K562 (cell line): ENCODE results near the gene COQ4. TPM values are rescaled to one million over a fixed set of nuclear protein-coding genes. Genes with fewer than 3 reads are reported as not detected.

Experiments
- ATAC-seq: fragments of 200-7000 bp; cut with Tn5 transposase; 3 replicates; pipeline ENCODE4 v1.9.1; 2020; ENCODE audit warnings: moderate library complexity
- BruUV-seq: library from RNA; stranded (reverse); fragments of 400-500 nt; replicated peaks from 2 replicates; lab custom pipeline; 2021; lab: Mats Ljungman, UMichigan
- CTCF ChIA-PET: fragments of 300-600 bp; formaldehyde crosslinking; extraction: SDS; loops from one replicate; lab custom pipeline; 2021; ENCODE audit warnings: low intra/inter-chr PET ratio; lab: Yijun Ruan, JAX
- POLR2A ChIA-PET: fragments of 300-600, 350-650 bp; sonication (Branson Sonifier 250); formaldehyde crosslinking; extraction: SDS; loops from one replicate; lab custom pipeline; 2021; ENCODE audit warnings: antibody characterized with exemption, inconsistent platforms; lab: Yijun Ruan, JAX
- DNase-seq, 4 experiments: peaks; one replicate each; pipeline versions ENCODE4 v3.0.0 to v3.0.0-alpha.2; 2011 to 2018; ENCODE audit warnings: low spot score in 3 of 4, mixed read lengths in 3 of 4; ENCODE audit errors: extremely low read depth in 1 of 4
- FAIRE-seq: peaks from 2 replicates; lab custom pipeline; 2011; peaks lifted over from hg19 to GRCh38; lab: Jason Lieb, UNC
- H2AFZ ChIP-seq: 2 replicates; pipeline ENCODE4 v1.6.0; 2011; ENCODE audit warnings: low read depth, low read length, control low read depth, inconsistent platforms
- H3K27ac ChIP-seq: fragments of 200-600 bp; 3 replicates; pipeline ENCODE4 v1.8.0; 2011; ENCODE audit warnings: low read depth, mild to moderate bottlenecking, control low read depth, inconsistent platforms, low read length, moderate library complexity, mixed read lengths; ENCODE audit errors: extremely low read depth
- H3K27me3 ChIP-seq, 2 experiments: fragments of 300-600 bp in 1 of 2; 2 replicates in 1 of 2; 3 replicates in 1 of 2; pipeline versions ENCODE4 v1.6.0 to v1.8.0; 2011; ENCODE audit warnings: inconsistent platforms in 2 of 2, low read length in 2 of 2, mild to moderate bottlenecking in 1 of 2, mixed read lengths in 1 of 2, moderate library complexity in 1 of 2; ENCODE audit not compliant: control insufficient read depth in 2 of 2, insufficient read depth in 2 of 2
- H3K36me3 ChIP-seq: fragments of 300-600 bp; 3 replicates; pipeline ENCODE4 v1.8.0; 2011; ENCODE audit warnings: mild to moderate bottlenecking, low read length, inconsistent platforms; ENCODE audit not compliant: control insufficient read depth, insufficient read depth
- H3K4me1 ChIP-seq, 2 experiments: fragments of 200-600 bp in 1 of 2; replicated peaks in 1 of 2; 2 replicates in 1 of 2; 3 replicates in 1 of 2; pipeline versions ENCODE4 v1.5.1 to v1.8.0; 2011; ENCODE audit warnings: inconsistent platforms in 2 of 2, low read length in 2 of 2, mild to moderate bottlenecking in 1 of 2, mixed read lengths in 1 of 2, moderate library complexity in 1 of 2; ENCODE audit not compliant: control insufficient read depth in 2 of 2, insufficient read depth in 2 of 2
- H3K4me2 ChIP-seq: 2 replicates; pipeline ENCODE4 v1.6.1; 2011; ENCODE audit warnings: low read length, control low read depth, inconsistent platforms, mixed read lengths; ENCODE audit not compliant: insufficient read depth
- H3K4me3 ChIP-seq: fragments of 200-600 bp; sonication (generic), shearing (Covaris generic); 2 replicates; pipeline ENCODE4 v1.5.1; 2016; ENCODE audit warnings: control low read depth, inconsistent platforms
- H3K79me2 ChIP-seq: fragments of 200-600 bp; 3 replicates; pipeline ENCODE4 v1.8.0; 2011; ENCODE audit warnings: low read length, inconsistent platforms; ENCODE audit not compliant: control insufficient read depth, insufficient read depth
- H3K9ac ChIP-seq, 2 experiments: 2 replicates each; pipeline versions ENCODE4 v1.6.0 to v1.6.1; 2011; ENCODE audit warnings: low read depth in 2 of 2, low read length in 2 of 2, control low read depth in 1 of 2, inconsistent platforms in 1 of 2, mild to moderate bottlenecking in 1 of 2, mixed read lengths in 1 of 2; ENCODE audit not compliant: insufficient read depth in 1 of 2
- H3K9me1 ChIP-seq: one replicate; pipeline ENCODE4 v1.6.0; 2011; ENCODE audit warnings: inconsistent platforms, mild to moderate bottlenecking, low read length, moderate library complexity; ENCODE audit not compliant: control insufficient read depth, insufficient read depth
- H3K9me3 ChIP-seq: replicated peaks from 2 replicates; pipeline ENCODE4 v1.5.1; 2011; ENCODE audit warnings: low read depth, low read length, inconsistent platforms; ENCODE audit not compliant: control insufficient read depth, insufficient read depth
- H4K20me1 ChIP-seq: replicated peaks from 2 replicates; pipeline ENCODE4 v1.6.1; 2011; ENCODE audit warnings: low read length, inconsistent platforms, mixed read lengths; ENCODE audit not compliant: control insufficient read depth, insufficient read depth
- CC2D1A ChIP-seq: fragments of 450-650 bp; IDR thresholded peaks from 2 replicates; pipeline ENCODE4 v1.6.1; 2017; ENCODE audit warnings: mild to moderate bottlenecking
- CHD2 ChIP-seq: IDR thresholded peaks from 2 replicates; pipeline ENCODE4 v1.6.1; 2011; ENCODE audit warnings: low read depth, low read length
- E2F4 ChIP-seq: sonication (generic); formaldehyde crosslinking; IDR thresholded peaks from 2 replicates; pipeline ENCODE4 v1.8.0; 2022; ENCODE audit warnings: mild to moderate bottlenecking, low read depth, missing genetic modification reagents
- EP300 ChIP-seq: IDR thresholded peaks from 2 replicates; pipeline ENCODE4 v1.6.1; 2012; ENCODE audit warnings: low read length, improper control_type of control experiment
- FOXA3 ChIP-seq, 2 experiments: fragments of 450-650 bp in 1 of 2; sonication (generic) in 1 of 2; formaldehyde crosslinking; IDR thresholded peaks in 1 of 2; conservative IDR thresholded peaks in 1 of 2; 2 replicates each; pipeline versions ENCODE4 v1.4.0 to v1.8.0; 2020 to 2022; ENCODE audit warnings: mild to moderate bottlenecking in 2 of 2, missing genetic modification reagents in 1 of 2
- HOMEZ ChIP-seq: fragments of 250-450 bp; sonication (Bioruptor Pico); IDR thresholded peaks from 2 replicates; pipeline ENCODE4 v1.4.0; 2020; ENCODE audit warnings: mild to moderate bottlenecking, moderate library complexity
- MEF2A ChIP-seq: IDR thresholded peaks from 2 replicates; pipeline ENCODE4 v1.6.1; 2011; ENCODE audit warnings: low read depth, mild to moderate bottlenecking, low read length, moderate library complexity; ENCODE audit not compliant: control insufficient read depth
- NCOA4 ChIP-seq: fragments of 450-650 bp; IDR thresholded peaks from 2 replicates; pipeline ENCODE4 v1.6.1; 2018; ENCODE audit warnings: mild to moderate bottlenecking; ENCODE audit not compliant: partially characterized antibody
- NFRKB ChIP-seq: fragments of 450-650 bp; IDR thresholded peaks from 2 replicates; pipeline ENCODE4 v1.6.1; 2016; ENCODE audit warnings: low read depth
- SUPT5H ChIP-seq: fragments of 450-650 bp; IDR thresholded peaks from 2 replicates; pipeline ENCODE4 v1.6.1; 2016
- TAF7 ChIP-seq: fragments of 450-650 bp; IDR thresholded peaks from 2 replicates; pipeline ENCODE4 v1.6.1; 2016; ENCODE audit warnings: missing genetic modification characterization, missing compliant biosample characterization
- XRCC5 ChIP-seq: fragments of 200-400 bp; formaldehyde crosslinking; IDR thresholded peaks from 2 replicates; pipeline ENCODE4 v1.6.1; 2017; ENCODE audit warnings: low read depth, mild to moderate bottlenecking, low read length
- ZNF311 ChIP-seq: fragments of 250-450 bp; sonication (Bioruptor Pico); IDR thresholded peaks from 2 replicates; pipeline ENCODE4 v1.4.0; 2020; ENCODE audit warnings: mild to moderate bottlenecking, moderate library complexity
- ZNF384 ChIP-seq: IDR thresholded peaks from 2 replicates; pipeline ENCODE4 v1.6.1; 2012; ENCODE audit warnings: low read depth, low read length, improper control_type of control experiment
- WGBS: fragments of 100-300 bp; shearing (Covaris generic); methylation state at CpG from one replicate; pipeline ENCODE4 v1.1.6; 2016; ENCODE audit warnings: low coverage, mixed read lengths; ENCODE audit not compliant: insufficient coverage; ENCODE audit errors: missing lambda C conversion rate; 5-methylcytosine and 5-hydroxymethylcytosine counted together
- in situ Hi-C: fragments of 300-500 bp; cut with MboI; formaldehyde crosslinking; loops from 4 replicates; pipeline ENCODE4 v1.15.0; 2018; ENCODE audit warnings: inconsistent platforms, mixed read lengths
- intact Hi-C: fragments of 100-400 bp; cut with micrococcal nuclease; formaldehyde crosslinking; loops from 2 replicates; pipeline ENCODE4 v1.14.2; 2022
- polyA plus RNA-seq, 8 experiments: library from polyadenylated mRNA; depleted of rRNA in 4 of 8; stranded (reverse) in 5 of 8; unstranded in 3 of 8; fragments of >200 nt; fragmentation: Nextera tagmentation in 2 of 8; fragmentation: Illumina TruSeq in 1 of 8; extraction: Ambion mirVana in 2 of 8; extraction: Trizol in 1 of 8; gene quantifications; 2 replicates each; pipeline versions ENCODE4 v1.2.1 to v1.2.3, GENCODE V29; 2011 to 2014; ENCODE audit warnings: inconsistent platforms in 1 of 8, missing spikeins in 1 of 8
- total RNA-seq, 7 experiments: library from RNA; depleted of rRNA in 6 of 7; stranded (reverse); fragments of >200 nt in 6 of 7; fragmentation: Illumina TruSeq in 2 of 7; extraction: Trizol in 2 of 7; gene quantifications; 2 replicates each; pipeline versions ENCODE4 v1.2.1 to v1.2.3, GENCODE V29; 2011 to 2021; ENCODE audit warnings: low replicate concordance in 1 of 7

The COQ4 gene
- total and polyA plus RNA-seq, 9 of the 15 experiments (the other 6 are each of a cell fraction or from before 2014, with no cell fraction given), result 9.1 to 135 (median 67.2) TPM

GRCh38 chr9:128361986-128362646 lies 39.5 kb downstream of the COQ4 start:
- peak overlapping the region in 1 of 2 experiments; percentile 46; a peak in 3 of 4 replicates for H3K9ac ChIP-seq
- DNase-seq (peak; percentile 79 to 86 (median 82)), ATAC-seq (peak; percentile 91), FAIRE-seq (peak; percentile 87)
- H2AFZ ChIP-seq, result peak overlapping the region; percentile 84
- CTCF ChIA-PET, result interaction anchor here (0.7 to 4.6 kb wide), 5 partner anchors 48 to 248 kb away, joined by 3 to 37 read pairs (median 5); no protein-coding TSS in a partner anchor
- no peaks in the 10 kb centered on the region for H3K27me3 ChIP-seq
- peaks cover 8% of the 10 kb centered on the region; the same call in 1 of the 3 replicates for H3K36me3 ChIP-seq
- no peak overlapping the region for H3K4me3 ChIP-seq
- peak overlapping the region; percentile 61 for H3K4me2 ChIP-seq
- BruUV-seq, result no TSS peak
- no peak overlapping the region for H3K27ac ChIP-seq
- in situ Hi-C loops (loop anchor here (25.0 kb wide), 1 partner anchor 600 kb away; no protein-coding TSS in a partner anchor), intact Hi-C loops (loop anchor here (1.0 to 10.0 kb wide), 2 partner anchors 50 to 193 kb away; partner anchors contain the start of gene SPTAN1)
- POLR2A ChIA-PET, result interaction anchor here (0.5 to 2.8 kb wide), 7 partner anchors 8 to 85 kb away, joined by 3 to 11 read pairs (median 3); partner anchors contain the start of gene URM1
- peaks cover 15 to 48% of the 10 kb centered on the region in 2 experiments; a peak in 4 of 5 replicates for H3K4me1 ChIP-seq
- no peaks in the 10 kb centered on the region for H3K9me3 ChIP-seq
- H3K9me1 ChIP-seq, result no peaks in the 10 kb centered on the region
- WGBS, result 21% methylated on average over 19 of the region's 20 CpGs
- H4K20me1 ChIP-seq, result no peaks in the 10 kb centered on the region
- H3K79me2 ChIP-seq, result no peaks in the 10 kb centered on the region
- TF ChIP-seq HOMEZ (CRISPR knock-in tag) (no peak), TAF7 (tag) (no peak), ZNF384 (0 out of 2 replicates have a peak, but pooled peaks have one; percentile 20), CC2D1A (peak; percentile 72; the same call in 1 of the 2 replicates), MEF2A (no peak), XRCC5 (peak; percentile 23; the same call in 1 of the 2 replicates), NFRKB (no peak), E2F4 (CRISPR knock-in tag) (no peak), ZNF311 (CRISPR knock-in tag) (no peak), FOXA3 (CRISPR knock-in tag; conservative IDR thresholded peaks at IDR 0.05 in 1 of 2, IDR thresholded peaks at IDR 0.05 in 1 of 2) (no peak), NCOA4 (no peak), CHD2 (no peak), EP300 (peak; percentile 22; the same call in 1 of the 2 replicates), SUPT5H (peak; percentile 44; the same call in 1 of the 2 replicates)
